Measurements from ENCODE around the gene NRP1. TPM values are rescaled to one million over a fixed set of nuclear protein-coding genes. Genes with fewer than 3 reads are reported as not detected.
A peak's percentile ranks its signal among the peaks of the same experiment; 100 is the strongest.

NRP1 gene
- total RNA-seq, 4 donors from 2014 or later, result 45.7 to 90.0 (median 57.7) TPM

DNA sequence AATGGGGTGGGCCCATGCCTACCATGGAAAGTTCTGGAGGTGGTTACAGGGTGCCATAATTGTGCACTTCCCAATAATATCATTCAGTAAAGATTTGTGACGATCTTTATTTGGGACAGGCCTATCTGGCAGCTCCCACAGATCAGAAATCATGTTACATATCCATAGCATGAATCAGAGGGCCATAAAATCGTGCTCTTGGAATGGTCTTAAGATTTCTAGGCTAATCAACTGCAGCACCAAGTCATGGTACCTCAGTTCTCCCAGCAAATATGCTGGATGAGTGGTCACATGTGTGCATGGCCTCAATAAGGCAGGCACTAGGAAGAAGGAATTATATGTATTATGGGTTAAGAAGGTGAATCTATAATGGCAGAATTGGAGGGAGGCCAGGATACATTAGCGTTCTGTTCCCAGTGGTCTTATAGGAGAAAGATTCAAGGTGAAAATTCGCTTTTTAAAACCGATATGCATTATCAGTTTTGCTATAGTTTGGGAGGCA is 134.7 kb downstream of the NRP1 start:
- H3K27me3 ChIP-seq, result no peaks in the 10 kb centered on the region
- peaks cover 0 to 21% (median 2%) of the 10 kb centered on the region in 3 donors for H3K36me3 ChIP-seq

DNA sequence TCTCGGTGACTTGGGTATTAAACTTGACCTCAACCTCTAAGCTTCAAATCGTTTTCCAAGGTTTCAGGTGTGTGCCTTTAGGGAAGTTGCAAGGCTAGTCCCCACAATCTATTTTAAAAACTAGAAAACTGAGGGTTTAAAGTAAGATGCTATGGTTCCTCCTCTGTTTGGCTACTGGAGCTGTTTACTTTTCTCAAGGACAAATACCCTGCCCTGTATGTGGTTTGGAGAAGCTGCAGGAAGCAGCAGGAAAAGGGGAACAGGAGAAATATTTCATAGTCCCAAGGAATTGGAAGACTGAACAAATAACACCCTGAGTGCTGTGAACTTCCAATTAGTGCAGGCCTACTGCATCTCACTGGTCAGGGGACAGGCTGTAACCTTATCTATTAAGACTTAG is 135.9 kb downstream of the NRP1 start:
- TF ChIP-seq, protein P1, sequence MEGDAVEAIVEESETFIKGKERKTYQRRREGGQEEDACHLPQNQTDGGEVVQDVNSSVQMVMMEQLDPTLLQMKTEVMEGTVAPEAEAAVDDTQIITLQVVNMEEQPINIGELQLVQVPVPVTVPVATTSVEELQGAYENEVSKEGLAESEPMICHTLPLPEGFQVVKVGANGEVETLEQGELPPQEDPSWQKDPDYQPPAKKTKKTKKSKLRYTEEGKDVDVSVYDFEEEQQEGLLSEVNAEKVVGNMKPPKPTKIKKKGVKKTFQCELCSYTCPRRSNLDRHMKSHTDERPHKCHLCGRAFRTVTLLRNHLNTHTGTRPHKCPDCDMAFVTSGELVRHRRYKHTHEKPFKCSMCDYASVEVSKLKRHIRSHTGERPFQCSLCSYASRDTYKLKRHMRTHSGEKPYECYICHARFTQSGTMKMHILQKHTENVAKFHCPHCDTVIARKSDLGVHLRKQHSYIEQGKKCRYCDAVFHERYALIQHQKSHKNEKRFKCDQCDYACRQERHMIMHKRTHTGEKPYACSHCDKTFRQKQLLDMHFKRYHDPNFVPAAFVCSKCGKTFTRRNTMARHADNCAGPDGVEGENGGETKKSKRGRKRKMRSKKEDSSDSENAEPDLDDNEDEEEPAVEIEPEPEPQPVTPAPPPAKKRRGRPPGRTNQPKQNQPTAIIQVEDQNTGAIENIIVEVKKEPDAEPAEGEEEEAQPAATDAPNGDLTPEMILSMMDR (IDR thresholded peaks at IDR 0.05), result no peak
- TF ChIP-seq POLR2A (IDR thresholded peaks at IDR 0.05), result no peak
- TF ChIP-seq EP300 (IDR thresholded peaks at IDR 0.05), result no peak
- Histone ChIP-seq H3K27ac (no peak overlapping the region), H3K9me3 (no peaks in the 10 kb centered on the region), H3K36me3 (peaks cover 0 to 21% (median 2%) of the 10 kb centered on the region in 3 donors), H3K27me3 (no peaks in the 10 kb centered on the region), H3K4me1 (peaks cover 0 to 39% (median 12%) of the 10 kb centered on the region in 4 donors), H3K4me3 (no peak overlapping the region)
- WGBS, 2 donors, result 76 to 82% methylated on average over 2 of the region's 2 CpGs
- no peak for DNase-seq (ENCODE audit: low spot score in 2 of 2)

More for the DNA sequence above, 134.7 kb downstream of the NRP1 start:
- H3K9me3 ChIP-seq, result no peaks in the 10 kb centered on the region
- TF ChIP-seq POLR2A (IDR thresholded peaks at IDR 0.05), result no peak
- no peak for TF ChIP-seq EP300 (IDR thresholded peaks at IDR 0.05)
- TF ChIP-seq, protein P1 (IDR thresholded peaks at IDR 0.05), result no peak
- no peak for DNase-seq (ENCODE audit: low spot score in 2 of 2)
- no peak overlapping the region for H3K27ac ChIP-seq
- WGBS, 2 donors, result 82 to 91% methylated on average over 5 of the region's 5 CpGs
- H3K4me3 ChIP-seq, result no peak overlapping the region
- H3K4me1 ChIP-seq, result peaks cover 0 to 28% (median 5%) of the 10 kb centered on the region in 4 donors

DNA sequence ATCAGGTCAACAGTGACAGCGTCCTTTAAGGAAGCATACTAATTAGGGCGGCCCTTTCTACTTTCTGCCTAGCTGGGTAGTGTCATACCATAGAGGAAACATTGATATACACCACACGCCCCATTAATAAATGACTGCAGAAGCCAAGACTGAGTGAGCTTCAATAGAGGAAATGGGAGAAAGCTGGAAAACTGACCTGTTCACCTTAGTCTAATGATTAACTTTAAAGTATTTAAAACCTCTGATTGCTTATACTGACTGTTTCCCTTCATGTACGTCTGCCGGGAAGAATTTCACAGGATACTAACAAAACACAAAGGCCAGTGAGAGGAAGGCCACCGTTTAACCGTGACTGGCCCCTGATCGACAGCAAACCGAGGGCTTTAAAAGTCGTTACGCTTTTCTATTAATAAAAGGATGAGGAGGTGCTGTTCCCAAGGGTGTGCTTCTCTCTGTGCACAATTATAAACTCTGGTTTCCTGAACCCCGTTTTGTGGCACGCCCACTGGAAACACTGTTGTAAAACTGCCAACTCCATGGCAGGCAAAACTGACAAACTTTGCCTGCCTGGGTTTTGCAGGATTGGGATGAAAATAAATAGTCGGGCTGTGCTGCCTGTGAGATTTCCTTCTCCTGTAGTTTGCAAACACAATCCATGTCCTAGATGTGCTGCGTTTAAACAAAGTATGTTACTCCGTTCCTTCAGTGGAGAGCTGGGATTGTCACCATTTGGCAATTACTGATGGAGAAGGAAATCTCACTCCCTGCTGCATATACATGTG is 137.6 kb downstream of the NRP1 start:
- 32 to 38% methylated on average over 16 of the region's 16 CpGs for WGBS, 2 donors
- Histone ChIP-seq H3K9me3 (no peaks in the 10 kb centered on the region), H3K4me3 (no peak overlapping the region), H3K27ac (peak overlapping the region in 2 of 4 donors; percentile 4 to 46), H3K4me1 (peaks cover 0 to 46% (median 13%) of the 10 kb centered on the region in 4 donors), H3K27me3 (no peaks in the 10 kb centered on the region), H3K36me3 (peaks cover 0 to 12% (median 2%) of the 10 kb centered on the region in 3 donors)
- no peak for TF ChIP-seq EP300 (IDR thresholded peaks at IDR 0.05)
- TF ChIP-seq, protein P1 (IDR thresholded peaks at IDR 0.05), result no peak
- no peak for TF ChIP-seq POLR2A (IDR thresholded peaks at IDR 0.05)
- no peak for DNase-seq (ENCODE audit: low spot score in 2 of 2)

DNA sequence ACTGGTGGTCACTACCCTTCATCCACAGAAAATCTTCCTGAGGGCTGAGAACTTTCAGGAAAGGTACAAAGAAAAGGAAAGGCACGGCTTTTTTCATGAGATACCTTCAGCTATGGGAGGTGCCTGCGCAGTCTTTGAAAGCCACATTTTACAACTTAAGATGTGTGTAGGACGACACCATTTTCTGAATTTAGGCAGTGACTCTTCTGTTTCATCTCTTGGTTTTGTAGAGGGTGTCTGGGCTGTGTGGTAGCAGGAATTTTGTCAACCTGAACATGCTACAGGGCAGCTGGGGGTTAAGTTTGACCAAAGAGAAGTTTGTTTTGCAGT is 138.1 kb downstream of the NRP1 start:
- WGBS, 2 donors, result 62 to 80% methylated on average over 3 of the region's 3 CpGs
- DNase-seq (ENCODE audit: low spot score in 2 of 2), result no peak
- no peak overlapping the region for H3K4me3 ChIP-seq
- peaks cover 0 to 46% (median 13%) of the 10 kb centered on the region in 4 donors for H3K4me1 ChIP-seq
- H3K9me3 ChIP-seq, result no peaks in the 10 kb centered on the region
- TF ChIP-seq, protein P1 (IDR thresholded peaks at IDR 0.05), result no peak
- TF ChIP-seq POLR2A (IDR thresholded peaks at IDR 0.05) (no peak), EP300 (IDR thresholded peaks at IDR 0.05) (no peak)
- H3K27ac ChIP-seq, result peak overlapping the region in 1 of 4 donors; percentile 46
- H3K36me3 ChIP-seq, result peaks cover 0 to 12% (median 2%) of the 10 kb centered on the region in 3 donors
- H3K27me3 ChIP-seq, result no peaks in the 10 kb centered on the region
